GM21447 (cell line): ENCODE measurements around the gene PRR22.
"Not testable (repeated sequence)": the region's sequence is repeated elsewhere in the genome, so short reads cannot be mapped to it uniquely, and the experiment has no call there.

Experiments used
- ATAC-seq: cut with Tn5 transposase; IDR thresholded peaks from one replicate; pipeline ENCODE4 v1.9.1; 2021; ENCODE audit not compliant: unreplicated experiment

The PRR22 gene

GRCh38 chr19:5762608-5763217 is 21.8 kb downstream of the PRR22 start:
- no peak for ATAC-seq

- no peak for ATAC-seq
These were observed 30.8 kb downstream of the PRR22 start for GRCh38 chr19:5753743-5754142.

GRCh38 chr19:5751709-5752108 is 32.8 kb downstream of the PRR22 start:
- ATAC-seq, result no peak

GRCh38 chr19:5749505-5749904 is 35.0 kb downstream of the PRR22 start:
- ATAC-seq, result no peak

- ATAC-seq, result not testable (repeated sequence)
These were observed 35.6 kb downstream of the PRR22 start for GRCh38 chr19:5748920-5749319.

GRCh38 chr19:5744999-5745398 is 39.5 kb downstream of the PRR22 start:
- ATAC-seq, result not testable (repeated sequence)

- ATAC-seq, result no peak
These were observed 40.9 kb downstream of the PRR22 start for GRCh38 chr19:5743630-5744029.

- no peak for ATAC-seq
These were observed 42.5 kb downstream of the PRR22 start for GRCh38 chr19:5742051-5742450.

- no peak for ATAC-seq
These were observed 46.1 kb downstream of the PRR22 start for GRCh38 chr19:5738423-5738822.

GRCh38 chr19:5733172-5733571 is 51.4 kb downstream of the PRR22 start:
- ATAC-seq, result not testable (repeated sequence)
